Hepatocyte (in vitro differentiated cells): Measurements from ENCODE around the gene LRRC75B.
"Not testable (repeated sequence)": the region's sequence is repeated elsewhere in the genome, so short reads cannot be mapped to it uniquely, and the experiment has no call there.

Experiments
- CTCF ChIP-seq: fragments of 200-600 bp; sonication (generic); IDR thresholded peaks from 2 replicates; pipeline ENCODE4 v1.5.1; 2016; ENCODE audit warnings: antibody characterized with exemption, mild to moderate bottlenecking; ENCODE audit not compliant: poor library complexity
- EZH2 ChIP-seq: fragments of 200-600 bp; sonication (generic); IDR thresholded peaks from 2 replicates; pipeline ENCODE4 v1.6.1; 2016; ENCODE audit warnings: antibody characterized with exemption, mild to moderate bottlenecking, borderline replicate concordance
- EZH2phosphoT487 ChIP-seq: fragments of 200-600 bp; sonication (generic); IDR thresholded peaks from one replicate; pipeline ENCODE4 v1.6.1; 2018; ENCODE audit warnings: antibody characterized with exemption, mild to moderate bottlenecking, low read depth, moderate library complexity; ENCODE audit not compliant: unreplicated experiment, severe bottlenecking

- TF ChIP-seq CTCF, EZH2, EZH2phosphoT487: not testable (repeated sequence)
Observed at GRCh38 chr22:24614794-24615193, 21.9 kb upstream of the LRRC75B start.
